HCT116 (cell line): ENCODE results near the gene NACC1. TPM values are rescaled to one million over a fixed set of nuclear protein-coding genes. Genes with fewer than 3 reads are reported as not detected.

Experiments
- ATAC-seq: fragments of 200-7000 bp; cut with Tn5 transposase; 2 replicates; pipeline ENCODE4 v1.9.1; 2020; ENCODE audit warnings: mild to moderate bottlenecking, moderate library complexity
- BruUV-seq: library from RNA; stranded (reverse); fragments of 400-500 nt; replicated peaks from 2 replicates; lab custom pipeline; 2021; lab: Mats Ljungman, UMichigan
- CTCF ChIA-PET: fragments of 300-600 bp; sonication (Branson Sonifier 250); formaldehyde crosslinking; loops from one replicate; lab custom pipeline; 2021; ENCODE audit warnings: antibody characterized with exemption; lab: Charles Lee
- POLR2A ChIA-PET: fragments of 300-600, 350-600 bp; sonication (Branson Sonifier 250); formaldehyde crosslinking; loops from one replicate; lab custom pipeline; 2021; ENCODE audit warnings: antibody characterized with exemption; lab: Charles Lee
- RAD21 ChIA-PET, 2 experiments: fragments of 300-600 bp; sonication (Branson Sonifier 250); formaldehyde crosslinking; loops; one replicate each; lab custom pipeline; 2023; ENCODE audit warnings: low total read pairs in 2 of 2; ENCODE audit not compliant: uncharacterized antibody in 2 of 2, unreplicated experiment in 2 of 2, low non-redundant PET in 1 of 2; lab: Charles Lee
- DNase-seq: peaks from one replicate; pipeline ENCODE4 v3.0.0-alpha.2; 2010; ENCODE audit warnings: low read depth, low spot score
- H2AFZ ChIP-seq: fragments of 200-600 bp; shearing (Covaris generic), sonication (generic); 2 replicates; pipeline ENCODE4 v1.6.1; 2017; ENCODE audit warnings: low read depth, mixed run types, mixed read lengths, antibody characterized with exemption, low read length; ENCODE audit not compliant: poor library complexity, severe bottlenecking
- H3K27ac ChIP-seq: 2 replicates; pipeline ENCODE4 v1.5.1; 2012; ENCODE audit warnings: low read depth, low read length
- H3K27me3 ChIP-seq: fragments of 200-600 bp; sonication (generic); 2 replicates; pipeline ENCODE4 v1.6.1; 2016; ENCODE audit warnings: mixed run types, low read length, mixed read lengths; ENCODE audit not compliant: insufficient read depth
- H3K36me3 ChIP-seq, 2 experiments: fragments of 200-500 bp in 1 of 2; fragments of 200-600 bp in 1 of 2; sonication (Bioruptor generic) in 1 of 2; sonication (generic) in 1 of 2; 2 replicates each; pipeline versions ENCODE4 v1.5.1 to v1.6.1; 2014 to 2016; ENCODE audit warnings: low read length in 2 of 2, inconsistent platforms in 1 of 2, mixed read lengths in 1 of 2, mixed run types in 1 of 2; ENCODE audit not compliant: insufficient read depth in 2 of 2, control insufficient read depth in 1 of 2
- H3K4me1 ChIP-seq, 2 experiments: fragments of 200-600 bp in 1 of 2; sonication (generic) in 1 of 2; 2 replicates each; pipeline versions ENCODE4 v1.5.1 to v1.6.1; 2012 to 2017; ENCODE audit warnings: low read length in 2 of 2, inconsistent platforms in 1 of 2, mild to moderate bottlenecking in 1 of 2, mixed read lengths in 1 of 2, mixed run types in 1 of 2, moderate library complexity in 1 of 2; ENCODE audit not compliant: insufficient read depth in 2 of 2, control insufficient read depth in 1 of 2
- H3K4me2 ChIP-seq: fragments of 200-600 bp; sonication (generic); 2 replicates; pipeline ENCODE4 v1.6.1; 2017; ENCODE audit warnings: mixed run types, low read length, mixed read lengths
- H3K4me3 ChIP-seq, 2 experiments: fragments of 200-600 bp in 1 of 2; sonication (generic) in 1 of 2; replicated peaks in 1 of 2; 2 replicates each; pipeline ENCODE4 v1.5.1; 2011 to 2016; ENCODE audit warnings: low read length in 2 of 2, control low read depth in 1 of 2, low read depth in 1 of 2, mild to moderate bottlenecking in 1 of 2, mixed read lengths in 1 of 2, mixed run types in 1 of 2
- H3K79me2 ChIP-seq: fragments of 200-600 bp; sonication (generic); 2 replicates; pipeline ENCODE4 v1.6.1; 2017; ENCODE audit warnings: mild to moderate bottlenecking, mixed run types, low read length, moderate library complexity, mixed read lengths; ENCODE audit not compliant: insufficient read depth
- H3K9ac ChIP-seq: fragments of 200-600 bp; sonication (generic); 2 replicates; pipeline ENCODE4 v1.6.1; 2016; ENCODE audit warnings: low read length, mixed read lengths
- H3K9me2 ChIP-seq: fragments of 200-600 bp; sonication (generic), shearing (Covaris generic); 2 replicates; pipeline ENCODE4 v1.6.1; 2017; ENCODE audit warnings: mixed run types, mild to moderate bottlenecking, moderate library complexity; ENCODE audit not compliant: insufficient read depth
- H3K9me3 ChIP-seq, 2 experiments: fragments of 200-500 bp in 1 of 2; fragments of 200-600 bp in 1 of 2; sonication (Bioruptor generic) in 1 of 2; sonication (generic) in 1 of 2; 2 replicates each; pipeline ENCODE4 v1.6.1; 2014 to 2017; ENCODE audit warnings: low read length in 2 of 2, mixed read lengths in 2 of 2, inconsistent platforms in 1 of 2, low read depth in 1 of 2, mild to moderate bottlenecking in 1 of 2, mixed run types in 1 of 2, moderate library complexity in 1 of 2; ENCODE audit not compliant: control insufficient read depth in 1 of 2, insufficient read depth in 1 of 2
- H4K20me1 ChIP-seq: fragments of 200-600 bp; sonication (generic), shearing (Covaris generic); 2 replicates; pipeline ENCODE4 v1.6.1; 2017; ENCODE audit warnings: mixed run types, mild to moderate bottlenecking, moderate library complexity; ENCODE audit not compliant: insufficient read depth
- ATF3 ChIP-seq: IDR thresholded peaks from 2 replicates; pipeline ENCODE4 v1.6.1; 2012
- EGR1 ChIP-seq: IDR thresholded peaks from 2 replicates; pipeline ENCODE4 v1.6.1; 2012; ENCODE audit warnings: low read depth
- POLR2AphosphoS5 ChIP-seq: IDR thresholded peaks from 2 replicates; pipeline ENCODE4 v1.6.1; 2011; ENCODE audit warnings: mild to moderate bottlenecking, low read depth, low read length, moderate library complexity
- RAD21 ChIP-seq: IDR thresholded peaks from 2 replicates; pipeline ENCODE4 v1.6.1; 2012; ENCODE audit warnings: low read depth, mild to moderate bottlenecking
- REST ChIP-seq: IDR thresholded peaks from 2 replicates; pipeline ENCODE4 v1.6.1; 2012; ENCODE audit warnings: low read depth
- TCF7L2 ChIP-seq: IDR thresholded peaks from 2 replicates; pipeline ENCODE4 v1.7.0; 2011; ENCODE audit warnings: borderline replicate concordance, inconsistent platforms; ENCODE audit not compliant: insufficient read depth, insufficient read length; ENCODE audit errors: extremely low read depth
- ZBTB33 ChIP-seq: IDR thresholded peaks from 2 replicates; pipeline ENCODE4 v1.6.1; 2011; ENCODE audit warnings: mild to moderate bottlenecking, low read length, moderate library complexity; ENCODE audit not compliant: insufficient replicate concordance; ENCODE audit errors: extremely low read depth
- ZNF274 ChIP-seq: fragments of 200-500 bp; sonication (Bioruptor generic); IDR thresholded peaks from 2 replicates; pipeline ENCODE4 v1.6.1; 2014; ENCODE audit warnings: mild to moderate bottlenecking, low read depth, low read length, inconsistent platforms
- intact Hi-C: fragments of 100-400 bp; cut with micrococcal nuclease; formaldehyde crosslinking; loops from 2 replicates; pipeline ENCODE4 v1.10.0; 2022
- total RNA-seq: library from RNA; stranded (reverse); gene quantifications from one replicate; pipeline ENCODE4 v1.2.1, GENCODE V29; 2021; ENCODE audit not compliant: unreplicated experiment

NACC1 gene
- total RNA-seq, 1 experiment from 2014 or later: 181 TPM

GRCh38 chr19:13187419-13187818 is 69.4 kb downstream of the NACC1 start:
- Histone ChIP-seq H3K9me3 (no peaks in the 10 kb centered on the region), H3K9ac (no peak overlapping the region), H3K4me1 (peaks cover 18 to 28% of the 10 kb centered on the region in 2 experiments; a peak in 3 of 4 replicates), H3K27me3 (no peaks in the 10 kb centered on the region), H3K79me2 (no peaks in the 10 kb centered on the region), H3K36me3 (no peaks in the 10 kb centered on the region), H3K4me2 (no peak overlapping the region), H3K27ac (no peak overlapping the region), H2AFZ (no peak overlapping the region), H3K4me3 (no peak overlapping the region), H4K20me1 (no peaks in the 10 kb centered on the region), H3K9me2 (no peaks in the 10 kb centered on the region)
- DNase-seq: no peak
- ChIA-PET POLR2A (interaction anchor here (1.1 to 1.4 kb wide), 2 partner anchors 10 to 32 kb away, joined by 3 read pairs; no protein-coding TSS in a partner anchor), CTCF (no interaction called here), RAD21 (no interaction called here)
- BruUV-seq: no TSS peak
- ATAC-seq: no peak
- TF ChIP-seq ATF3 (no peak), TCF7L2 (no peak), POLR2AphosphoS5 (no peak), REST (no peak), EGR1 (no peak), RAD21 (no peak), ZBTB33 (no peak), ZNF274 (no peak)
- intact Hi-C loops: no loop called here
